Stomach (tissue), 4 donors: ENCODE data around the gene ENSA.

ENCODE experiments used
- CTCF ChIP-seq, 7 experiments: fragments of 450-650 bp in 4 of 7; fragments of 200-600 bp in 3 of 7; sonication (generic) in 3 of 7; IDR thresholded peaks; one replicate each; pipeline ENCODE4 v1.5.1; 2016 to 2019; ENCODE audit warnings: antibody characterized with exemption in 7 of 7, control low read depth in 2 of 7, mild to moderate bottlenecking in 1 of 7
- EP300 ChIP-seq: sonication (generic); formaldehyde crosslinking; IDR thresholded peaks from one replicate; pipeline ENCODE4 v1.6.1; 2017; ENCODE audit warnings: antibody characterized with exemption
- POLR2A ChIP-seq, 4 donors: fragments of 450-650 bp; IDR thresholded peaks; one replicate each; pipeline ENCODE4 v1.6.1; 2016; ENCODE audit warnings: antibody characterized with exemption in 4 of 4, control low read depth in 2 of 4, mild to moderate bottlenecking in 1 of 4, moderate library complexity in 1 of 4
- POLR2AphosphoS5 ChIP-seq, 3 donors: sonication (generic); formaldehyde crosslinking; IDR thresholded peaks; one replicate each; pipeline ENCODE4 v1.6.1; 2016; ENCODE audit warnings: antibody characterized with exemption in 3 of 3

GRCh38 chr1:150615346-150616201 is 13.8 kb downstream of the ENSA start:
- no peak for TF ChIP-seq CTCF (IDR thresholded peaks at IDR 0.05)
- no peak for TF ChIP-seq EP300
- TF ChIP-seq POLR2A (IDR thresholded peaks at IDR 0.05): no peak
- no peak for TF ChIP-seq POLR2AphosphoS5 (IDR thresholded peaks at IDR 0.05)
